GM23248 (cell line): Measurements from ENCODE around the gene WDR4. TPM values are rescaled to one million over a fixed set of nuclear protein-coding genes. Genes with fewer than 3 reads are reported as not detected.

Experiments used
- DNase-seq: peaks from one replicate; pipeline ENCODE4 v3.0.0-alpha.2; 2015
- H2AFZ ChIP-seq: fragments of 200-600 bp; sonication (generic); 2 replicates; pipeline ENCODE4 v1.6.1; 2016; ENCODE audit warnings: antibody characterized with exemption
- H3F3A ChIP-seq: fragments of 200-600 bp; sonication (generic); 2 replicates; pipeline ENCODE4 v1.6.1; 2016; ENCODE audit warnings: mild to moderate bottlenecking, antibody characterized with exemption, mixed run types; ENCODE audit not compliant: insufficient read depth
- H3K27ac ChIP-seq: fragments of 200-600 bp; sonication (generic); 2 replicates; pipeline ENCODE4 v1.5.1; 2016; ENCODE audit warnings: mild to moderate bottlenecking
- H3K27me3 ChIP-seq: fragments of 200-600 bp; sonication (generic); replicated peaks from 2 replicates; pipeline ENCODE4 v1.6.1; 2016; ENCODE audit warnings: mild to moderate bottlenecking; ENCODE audit not compliant: insufficient read depth
- H3K36me3 ChIP-seq: fragments of 200-600 bp; sonication (generic); 2 replicates; pipeline ENCODE4 v1.6.1; 2016; ENCODE audit warnings: low read depth, mild to moderate bottlenecking
- H3K4me1 ChIP-seq: fragments of 200-600 bp; sonication (generic); 2 replicates; pipeline ENCODE4 v1.6.1; 2016; ENCODE audit warnings: mild to moderate bottlenecking; ENCODE audit not compliant: insufficient read depth
- H3K4me2 ChIP-seq: fragments of 200-600 bp; sonication (generic); one replicate; pipeline ENCODE4 v1.6.1; 2016; ENCODE audit warnings: mild to moderate bottlenecking; ENCODE audit not compliant: unreplicated experiment
- H3K4me3 ChIP-seq: fragments of 200-600 bp; sonication (generic); 2 replicates; pipeline ENCODE4 v1.5.1; 2016; ENCODE audit warnings: mild to moderate bottlenecking
- H3K79me2 ChIP-seq: fragments of 200-600 bp; sonication (generic); 2 replicates; pipeline ENCODE4 v1.6.1; 2016; ENCODE audit warnings: mild to moderate bottlenecking; ENCODE audit not compliant: insufficient read depth
- H3K9ac ChIP-seq: fragments of 200-600 bp; sonication (generic); 2 replicates; pipeline ENCODE4 v1.6.1; 2016; ENCODE audit warnings: mild to moderate bottlenecking
- H3K9me2 ChIP-seq: fragments of 200-600 bp; sonication (generic); 2 replicates; pipeline ENCODE4 v1.6.1; 2016; ENCODE audit warnings: mixed run types, mild to moderate bottlenecking, moderate library complexity; ENCODE audit not compliant: insufficient read depth
- H3K9me3 ChIP-seq: fragments of 200-600 bp; sonication (generic); one replicate; pipeline ENCODE4 v1.6.1; 2017; ENCODE audit warnings: low read depth
- H4K20me1 ChIP-seq: fragments of 200-600 bp; sonication (generic); 2 replicates; pipeline ENCODE4 v1.6.0; 2016; ENCODE audit not compliant: insufficient read depth
- EZH2 ChIP-seq: fragments of 200-600 bp; sonication (generic); IDR thresholded peaks from 2 replicates; pipeline ENCODE4 v1.6.1; 2018; ENCODE audit warnings: antibody characterized with exemption, mild to moderate bottlenecking; ENCODE audit not compliant: insufficient read depth, poor library complexity, severe bottlenecking
- EZH2phosphoT487 ChIP-seq: fragments of 200-600 bp; sonication (generic); IDR thresholded peaks from 2 replicates; pipeline ENCODE4 v1.6.1; 2018; ENCODE audit warnings: antibody characterized with exemption, moderate library complexity, mild to moderate bottlenecking, low read depth; ENCODE audit not compliant: insufficient read depth
- WGBS, 2 experiments: methylation state at CpG; one replicate each; pipeline ENCODE4 v1.1.6; 2015 to 2017; ENCODE audit warnings: low lambda C conversion rate in 2 of 2, low coverage in 1 of 2; ENCODE audit errors: missing lambda C conversion rate in 2 of 2; 5-methylcytosine and 5-hydroxymethylcytosine counted together
- in situ Hi-C: fragments of 300-500 bp; cut with MboI; formaldehyde crosslinking; loops from 2 replicates; pipeline ENCODE4 v1.15.0; 2020
- polyA plus RNA-seq: library from polyadenylated mRNA; unstranded; fragments of >200 nt; fragmentation: Nextera tagmentation; extraction: Ambion mirVana; gene quantifications from 2 replicates; pipeline ENCODE4 v1.2.1, GENCODE V29; 2016
- total RNA-seq: library from RNA; depleted of rRNA; stranded (reverse); fragments of >200 nt; shearing (Covaris generic); gene quantifications from 2 replicates; pipeline ENCODE4 v1.2.3, GENCODE V29; 2014

The WDR4 gene
- total and polyA plus RNA-seq, 2 experiments from 2014 or later, result 11.9 to 13.5 TPM

GRCh38 chr21:42847726-42848125 is 31.6 kb downstream of the WDR4 start:
- H3K9me2 ChIP-seq, result no peaks in the 10 kb centered on the region
- no peak overlapping the region for H2AFZ ChIP-seq
- no peak overlapping the region for H3K4me3 ChIP-seq
- DNase-seq, result no peak
- in situ Hi-C loops, result no loop called here
- no peaks in the 10 kb centered on the region for H3K27me3 ChIP-seq
- H4K20me1 ChIP-seq, result no peaks in the 10 kb centered on the region
- H3K36me3 ChIP-seq, result peaks cover 8% of the 10 kb centered on the region; the same call in 1 of the 2 replicates
- H3K79me2 ChIP-seq, result peaks cover 31% of the 10 kb centered on the region
- H3K27ac ChIP-seq, result no peak overlapping the region
- H3K4me1 ChIP-seq, result no peaks in the 10 kb centered on the region
- no peak overlapping the region for H3K9ac ChIP-seq
- H3K9me3 ChIP-seq, result no peaks in the 10 kb centered on the region
- TF ChIP-seq EZH2, result no peak
- no peak for TF ChIP-seq EZH2phosphoT487
- H3K4me2 ChIP-seq, result no peak overlapping the region
- WGBS, 2 experiments, result 89% methylated on average over 4 of the region's 4 CpGs
- H3F3A ChIP-seq, result no peaks in the 10 kb centered on the region

- no peaks in the 10 kb centered on the region for H3K4me1 ChIP-seq
- no peak for TF ChIP-seq EZH2
- no peak for TF ChIP-seq EZH2phosphoT487
- no peaks in the 10 kb centered on the region for H3F3A ChIP-seq
- in situ Hi-C loops, result no loop called here
- H2AFZ ChIP-seq, result no peak overlapping the region
- H3K9ac ChIP-seq, result no peak overlapping the region
- WGBS, 2 experiments, result 83 to 87% methylated on average over 18 of the region's 18 CpGs
- H3K4me2 ChIP-seq, result no peak overlapping the region
- H3K9me2 ChIP-seq, result no peaks in the 10 kb centered on the region
- DNase-seq, result no peak
- H3K4me3 ChIP-seq, result no peak overlapping the region
- H3K27me3 ChIP-seq, result no peaks in the 10 kb centered on the region
- H3K79me2 ChIP-seq, result peaks cover 33% of the 10 kb centered on the region
- H3K36me3 ChIP-seq, result peaks cover 8% of the 10 kb centered on the region; the same call in 1 of the 2 replicates
- no peaks in the 10 kb centered on the region for H3K9me3 ChIP-seq
- H3K27ac ChIP-seq, result no peak overlapping the region
- H4K20me1 ChIP-seq, result no peaks in the 10 kb centered on the region
Observed at GRCh38 chr21:42847051-42847707, 32.2 kb downstream of the WDR4 start.

GRCh38 chr21:42846221-42846620 is 33.1 kb downstream of the WDR4 start:
- TF ChIP-seq EZH2 (no peak), EZH2phosphoT487 (no peak)
- no peaks in the 10 kb centered on the region for H4K20me1 ChIP-seq
- H3K4me1 ChIP-seq, result no peaks in the 10 kb centered on the region
- H3K9me3 ChIP-seq, result no peaks in the 10 kb centered on the region
- H3K4me3 ChIP-seq, result no peak overlapping the region
- H3K9me2 ChIP-seq, result no peaks in the 10 kb centered on the region
- H3K36me3 ChIP-seq, result peaks cover 8% of the 10 kb centered on the region; the same call in 1 of the 2 replicates
- no peaks in the 10 kb centered on the region for H3K27me3 ChIP-seq
- H3K79me2 ChIP-seq, result peaks cover 33% of the 10 kb centered on the region
- no peak overlapping the region for H3K4me2 ChIP-seq
- in situ Hi-C loops, result no loop called here
- no peak overlapping the region for H2AFZ ChIP-seq
- no peak overlapping the region for H3K27ac ChIP-seq
- no peak for DNase-seq
- no peak overlapping the region for H3K9ac ChIP-seq
- no peaks in the 10 kb centered on the region for H3F3A ChIP-seq
- WGBS, 2 experiments, result 95% methylated on average over 10 of the region's 10 CpGs

- Histone ChIP-seq H3K9ac (no peak overlapping the region), H3K9me2 (no peaks in the 10 kb centered on the region), H2AFZ (no peak overlapping the region), H3K79me2 (peaks cover 33% of the 10 kb centered on the region), H4K20me1 (no peaks in the 10 kb centered on the region), H3K4me1 (no peaks in the 10 kb centered on the region), H3K4me2 (no peak overlapping the region), H3F3A (no peaks in the 10 kb centered on the region), H3K27ac (no peak overlapping the region), H3K9me3 (no peaks in the 10 kb centered on the region), H3K4me3 (no peak overlapping the region), H3K27me3 (no peaks in the 10 kb centered on the region), H3K36me3 (peaks cover 8% of the 10 kb centered on the region; the same call in 1 of the 2 replicates)
- TF ChIP-seq EZH2phosphoT487, result no peak
- TF ChIP-seq EZH2, result no peak
- WGBS, 2 experiments, result 87 to 89% methylated on average over 20 to 21 of the region's 21 CpGs
- in situ Hi-C loops, result no loop called here
- DNase-seq, result no peak
Observed at GRCh38 chr21:42845296-42845965, 33.9 kb downstream of the WDR4 start.
